H1 (cell line): ENCODE data around the gene CGNL1. TPM values are rescaled to one million over a fixed set of nuclear protein-coding genes. Genes with fewer than 3 reads are reported as not detected.

ENCODE experiments used
- CTCF ChIA-PET: fragments of 300-600 bp; sonication (Branson Sonifier 250); formaldehyde crosslinking; loops from one replicate; lab custom pipeline; 2021; ENCODE audit not compliant: partially characterized antibody; lab: Charles Lee
- POLR2A ChIA-PET: fragments of 300-600 bp; sonication (Branson Sonifier 250); formaldehyde crosslinking; loops from one replicate; lab custom pipeline; 2021; ENCODE audit warnings: inconsistent platforms; ENCODE audit not compliant: partially characterized antibody; lab: Charles Lee
- DNase-seq, 2 experiments: peaks; one replicate each; pipeline versions ENCODE4 v3.0.0 to v3.0.0-alpha.2; 2010 to 2022; ENCODE audit warnings: low spot score in 2 of 2, low read depth in 1 of 2, mixed read lengths in 1 of 2
- FAIRE-seq: peaks from 2 replicates; lab custom pipeline; 2011; peaks lifted over from hg19 to GRCh38; lab: Jason Lieb, UNC
- H2AFZ ChIP-seq: 2 replicates; pipeline ENCODE4 v1.8.1; 2012; ENCODE audit warnings: low read length, inconsistent platforms
- H2AK5ac ChIP-seq: 2 replicates; pipeline ENCODE4 v1.6.1; 2013; ENCODE audit warnings: low read depth, low read length
- H2BK120ac ChIP-seq: replicated peaks from 2 replicates; pipeline ENCODE3; 2013; ENCODE audit warnings: low read depth, low read length, inconsistent platforms
- H2BK12ac ChIP-seq: 2 replicates; pipeline ENCODE4 v1.6.1; 2013; ENCODE audit warnings: low read depth, low read length
- H2BK15ac ChIP-seq: 2 replicates; pipeline ENCODE4 v1.6.1; 2013; ENCODE audit warnings: low read length
- H2BK20ac ChIP-seq: 2 replicates; pipeline ENCODE4 v1.6.1; 2013; ENCODE audit warnings: low read length
- H2BK5ac ChIP-seq: 2 replicates; pipeline ENCODE4 v1.6.1; 2013; ENCODE audit warnings: low read depth, low read length
- H3K14ac ChIP-seq: 2 replicates; pipeline ENCODE4 v1.6.1; 2013; ENCODE audit warnings: inconsistent platforms; ENCODE audit not compliant: insufficient read length
- H3K18ac ChIP-seq: 2 replicates; pipeline ENCODE4 v1.6.1; 2013; ENCODE audit warnings: low read length; ENCODE audit errors: extremely low read depth
- H3K23ac ChIP-seq: 2 replicates; pipeline ENCODE4 v1.6.1; 2013; ENCODE audit warnings: inconsistent platforms; ENCODE audit not compliant: insufficient read length
- H3K23me2 ChIP-seq: 2 replicates; pipeline ENCODE4 v1.6.1; 2013; ENCODE audit warnings: low read depth, low read length
- H3K27ac ChIP-seq: 2 replicates; pipeline ENCODE4 v1.6.1; 2011; ENCODE audit warnings: low read depth, low read length, inconsistent platforms
- H3K27me3 ChIP-seq, 4 experiments: replicated peaks in 1 of 4; 1 replicate in 1 of 4; 2 replicates in 3 of 4; pipeline versions ENCODE4 v1.6.1 to v1.8.1; 2011 to 2013; ENCODE audit warnings: low read length in 3 of 4, mild to moderate bottlenecking in 3 of 4, inconsistent platforms in 2 of 4, mixed read lengths in 2 of 4, moderate library complexity in 1 of 4; ENCODE audit not compliant: control insufficient read depth in 3 of 4, insufficient read depth in 3 of 4; ENCODE audit errors: extremely low read depth in 1 of 4
- H3K36me3 ChIP-seq, 4 experiments: 2 replicates each; pipeline versions ENCODE4 v1.6.1 to v1.8.1; 2011 to 2013; ENCODE audit warnings: mild to moderate bottlenecking in 4 of 4, low read length in 3 of 4, moderate library complexity in 2 of 4, control low read depth in 1 of 4, inconsistent platforms in 1 of 4; ENCODE audit not compliant: insufficient read depth in 4 of 4, control insufficient read depth in 2 of 4
- H3K4ac ChIP-seq: replicated peaks from 2 replicates; pipeline ENCODE3; 2013; ENCODE audit warnings: low read length, low read depth, mixed read lengths, inconsistent platforms; ENCODE audit not compliant: insufficient read length
- H3K4me1 ChIP-seq, 4 experiments: replicated peaks in 1 of 4; 1 replicate in 1 of 4; 2 replicates in 3 of 4; pipeline versions ENCODE4 v1.6.1 to v1.8.1; 2011 to 2013; ENCODE audit warnings: low read length in 3 of 4, inconsistent platforms in 2 of 4, mixed read lengths in 1 of 4; ENCODE audit not compliant: insufficient read depth in 4 of 4, control insufficient read depth in 3 of 4
- H3K4me2 ChIP-seq, 2 experiments: 2 replicates each; pipeline versions ENCODE4 v1.6.1 to v1.8.1; 2011 to 2013; ENCODE audit warnings: low read depth in 2 of 2, low read length in 2 of 2, control low read depth in 1 of 2, inconsistent platforms in 1 of 2, mild to moderate bottlenecking in 1 of 2; ENCODE audit not compliant: insufficient read depth in 1 of 2
- H3K4me3 ChIP-seq, 4 experiments: fragments of 200-600, 300-600 bp in 1 of 4; sonication (generic), shearing (Covaris generic), sonication (Bioruptor Twin) in 1 of 4; 2 replicates each; pipeline versions ENCODE4 v1.5.1 to v1.8.1; 2011 to 2016; ENCODE audit warnings: low read length in 4 of 4, low read depth in 3 of 4, control low read depth in 2 of 4, inconsistent platforms in 2 of 4, mild to moderate bottlenecking in 2 of 4, mixed read lengths in 1 of 4, moderate library complexity in 1 of 4; ENCODE audit not compliant: insufficient read depth in 2 of 4; ENCODE audit errors: extremely low read depth in 1 of 4
- H3K56ac ChIP-seq: replicated peaks from 2 replicates; pipeline ENCODE3; 2013; ENCODE audit warnings: low read depth, mild to moderate bottlenecking, mixed read lengths, low read length, inconsistent platforms; ENCODE audit not compliant: insufficient read length
- H3K79me1 ChIP-seq: 2 replicates; pipeline ENCODE4 v1.6.1; 2013; ENCODE audit warnings: low read depth, low read length, control low read depth
- H3K79me2 ChIP-seq, 2 experiments: 2 replicates each; pipeline versions ENCODE4 v1.6.1 to v1.8.1; 2012 to 2013; ENCODE audit warnings: low read length in 2 of 2, mild to moderate bottlenecking in 2 of 2, inconsistent platforms in 1 of 2; ENCODE audit not compliant: insufficient read depth in 2 of 2, control insufficient read depth in 1 of 2
- H3K9ac ChIP-seq, 4 experiments: replicated peaks in 1 of 4; 1 replicate in 1 of 4; 2 replicates in 3 of 4; pipeline versions ENCODE4 v1.6.1 to v1.8.1; 2011 to 2013; ENCODE audit warnings: low read depth in 3 of 4, low read length in 3 of 4, control low read depth in 2 of 4, mild to moderate bottlenecking in 2 of 4, moderate library complexity in 2 of 4, inconsistent platforms in 1 of 4; ENCODE audit errors: extremely low read depth in 1 of 4
- H3K9me3 ChIP-seq, 2 experiments: 2 replicates each; pipeline versions ENCODE4 v1.6.1 to v1.8.1; 2012 to 2013; ENCODE audit warnings: mild to moderate bottlenecking in 2 of 2, moderate library complexity in 2 of 2, control low read depth in 1 of 2, inconsistent platforms in 1 of 2, low read depth in 1 of 2, low read length in 1 of 2, mixed read lengths in 1 of 2; ENCODE audit not compliant: insufficient read depth in 2 of 2
- H4K20me1 ChIP-seq, 2 experiments: replicated peaks in 1 of 2; 2 replicates each; pipeline versions ENCODE3 to v1.8.1; 2011 to 2013; ENCODE audit warnings: inconsistent platforms in 2 of 2, low read length in 2 of 2, mild to moderate bottlenecking in 1 of 2; ENCODE audit not compliant: insufficient read depth in 2 of 2, control insufficient read depth in 1 of 2
- H4K5ac ChIP-seq: 2 replicates; pipeline ENCODE4 v1.6.1; 2013; ENCODE audit warnings: low read length, low read depth, mixed read lengths, inconsistent platforms; ENCODE audit not compliant: insufficient read length
- H4K8ac ChIP-seq: 2 replicates; pipeline ENCODE4 v1.8.0; 2013; ENCODE audit warnings: mild to moderate bottlenecking, moderate library complexity, low read length, inconsistent platforms; ENCODE audit not compliant: insufficient read depth; ENCODE audit errors: extremely low read depth
- H4K91ac ChIP-seq: replicated peaks from 2 replicates; pipeline ENCODE3; 2013; ENCODE audit warnings: low read length, mixed read lengths, inconsistent platforms; ENCODE audit not compliant: insufficient read length
- BACH1 ChIP-seq: IDR thresholded peaks from 2 replicates; pipeline ENCODE4 v1.6.1; 2012; ENCODE audit warnings: low read length, improper control_type of control experiment
- GTF2F1 ChIP-seq: IDR thresholded peaks from 2 replicates; pipeline ENCODE4 v1.6.1; 2012; ENCODE audit warnings: low read depth, low read length, improper control_type of control experiment, borderline replicate concordance
- MAFK ChIP-seq: IDR thresholded peaks from 2 replicates; pipeline ENCODE4 v1.6.1; 2012; ENCODE audit warnings: low read depth, mild to moderate bottlenecking, improper control_type of control experiment, low read length
- NANOG ChIP-seq: IDR thresholded peaks from 2 replicates; pipeline ENCODE4 v1.6.1; 2011; ENCODE audit warnings: low read length, low read depth, mild to moderate bottlenecking, inconsistent platforms; ENCODE audit not compliant: insufficient read depth, poor library complexity, severe bottlenecking
- NRF1 ChIP-seq: IDR thresholded peaks from 2 replicates; pipeline ENCODE4 v1.6.1; 2011; ENCODE audit warnings: mild to moderate bottlenecking, low read depth, low read length, improper control_type of control experiment
- RAD21 ChIP-seq, 2 experiments: IDR thresholded peaks in 1 of 2; conservative IDR thresholded peaks in 1 of 2; 2 replicates each; pipeline ENCODE4 v1.6.1; 2011; ENCODE audit warnings: low read depth in 2 of 2, low read length in 2 of 2, improper control_type of control experiment in 1 of 2, inconsistent platforms in 1 of 2, mild to moderate bottlenecking in 1 of 2, moderate library complexity in 1 of 2
- SP1 ChIP-seq: IDR thresholded peaks from 2 replicates; pipeline ENCODE4 v1.6.1; 2011; ENCODE audit warnings: low read depth, low read length
- SP2 ChIP-seq: IDR thresholded peaks from 2 replicates; pipeline ENCODE4 v1.6.1; 2012; ENCODE audit warnings: mild to moderate bottlenecking, low read length, inconsistent platforms
- TBP ChIP-seq: IDR thresholded peaks from 2 replicates; pipeline ENCODE4 v1.6.1; 2011; ENCODE audit warnings: low read depth, low read length, improper control_type of control experiment
- WGBS, 2 experiments: shearing (Covaris generic) in 1 of 2; methylation state at CpG; one replicate each; pipeline versions ENCODE4 v1.1.6 to v1.1.7; 2013 to 2015; ENCODE audit warnings: low lambda C conversion rate in 2 of 2, mixed read lengths in 2 of 2, inconsistent platforms in 1 of 2, low coverage in 1 of 2, missing lambda C conversion rate in 1 of 2; ENCODE audit not compliant: insufficient replicate concordance in 2 of 2, insufficient coverage in 1 of 2, insufficient read length in 1 of 2; ENCODE audit errors: extremely low coverage in 1 of 2, missing lambda C conversion rate in 1 of 2; 5-methylcytosine and 5-hydroxymethylcytosine counted together
- polyA plus RNA-seq, 7 experiments: library from polyadenylated mRNA; depleted of rRNA in 3 of 7; stranded (reverse) in 5 of 7; unstranded in 2 of 7; fragments of >200 nt in 5 of 7; fragments of 200-250 nt in 2 of 7; gene quantifications; 1 replicate in 5 of 7; 2 replicates in 1 of 7; 4 replicates in 1 of 7; pipeline versions ENCODE4 v1.2.1 to v1.2.3, GENCODE V29; 2011 to 2013; ENCODE audit warnings: missing spikeins in 2 of 7, mixed read lengths in 2 of 7
- total RNA-seq: library from RNA; stranded (reverse); fragmentation: NEBNext Ultra II Directional; extraction: Animal tissue kit (Norgen Biotek cat#: 25700); gene quantifications from 2 replicates; pipeline ENCODE4 v1.2.1, GENCODE V29; 2021
- TF ChIP-seq, protein P1 (sequence below), 3 experiments: IDR thresholded peaks; 1 replicate in 2 of 3; 2 replicates in 1 of 3; pipeline versions ENCODE4 v1.5.1 to v1.6.1; 2011; ENCODE audit warnings: low read length in 3 of 3, mild to moderate bottlenecking in 3 of 3, inconsistent platforms in 2 of 3, low read depth in 1 of 3, moderate library complexity in 1 of 3; ENCODE audit not compliant: insufficient read depth in 1 of 3; ENCODE audit errors: control extremely low read depth in 1 of 3

CGNL1 gene
- total and polyA plus RNA-seq, 2 of the 8 experiments (the other 6 are each of a cell fraction or from before 2014, with no cell fraction given): 21.8 to 75.6 TPM

- H2AFZ ChIP-seq: no peak overlapping the region
- H3K27ac ChIP-seq: no peak overlapping the region
- H2BK12ac ChIP-seq: no peak overlapping the region
- no peak overlapping the region for H3K23ac ChIP-seq
- no peak overlapping the region for H3K4me2 ChIP-seq
- no peaks in the 10 kb centered on the region for H3K36me3 ChIP-seq
- H3K9me3 ChIP-seq: no peaks in the 10 kb centered on the region
- no peaks in the 10 kb centered on the region; a peak in 1 of 4 replicates for H3K79me2 ChIP-seq
- ChIA-PET POLR2A (interaction anchor here (1.7 kb wide), 1 partner anchor 46 kb away, joined by 3 read pairs; no protein-coding TSS in a partner anchor), CTCF (interaction anchor here (0.6 to 8.2 kb wide), 32 partner anchors 8 to 566 kb away, joined by 3 to 170 read pairs (median 5); partner anchors contain the start of gene CGNL1)
- H4K91ac ChIP-seq: no peak overlapping the region
- no peak overlapping the region for H3K9ac ChIP-seq
- FAIRE-seq: no peak
- WGBS, 2 experiments: 86% methylated on average over 6 of the region's 6 CpGs; no CpG with 5 or more reads in 1 of the 2 experiments
- H3K18ac ChIP-seq: no peak overlapping the region
- H3K4ac ChIP-seq: no peak overlapping the region
- no peaks in the 10 kb centered on the region for H3K27me3 ChIP-seq
- peaks cover 4 to 5% of the 10 kb centered on the region in 2 experiments for H4K20me1 ChIP-seq
- no peak overlapping the region for H3K14ac ChIP-seq
- no peaks in the 10 kb centered on the region; the same call in 1 of the 2 replicates for H3K23me2 ChIP-seq
- H3K4me3 ChIP-seq: no peak overlapping the region
- H2BK20ac ChIP-seq: no peak overlapping the region
- DNase-seq: peak in 1 of 2 experiments; percentile 66
- no peak overlapping the region for H2BK15ac ChIP-seq
- no peak overlapping the region for H2BK120ac ChIP-seq
- H3K56ac ChIP-seq: no peak overlapping the region
- peaks cover 0 to 5% (median 2%) of the 10 kb centered on the region in 4 experiments for H3K4me1 ChIP-seq
- no peaks in the 10 kb centered on the region; the same call in 1 of the 2 replicates for H3K79me1 ChIP-seq
- no peak overlapping the region for H2BK5ac ChIP-seq
- H4K8ac ChIP-seq: no peak overlapping the region
- H2AK5ac ChIP-seq: no peak overlapping the region
- no peak overlapping the region for H4K5ac ChIP-seq
- TF ChIP-seq GTF2F1 (no peak), BACH1 (no peak), TBP (no peak), SP1 (no peak), MAFK (no peak), NANOG (no peak), NRF1 (no peak), RAD21 (IDR thresholded peaks at IDR 0.05 in 1 of 2, conservative IDR thresholded peaks at IDR 0.05 in 1 of 2; ENCODE audit: low read depth in 2 of 2, low read length in 2 of 2) (peak; percentile 58 to 70), SP2 (no peak)
- TF ChIP-seq, protein P1, sequence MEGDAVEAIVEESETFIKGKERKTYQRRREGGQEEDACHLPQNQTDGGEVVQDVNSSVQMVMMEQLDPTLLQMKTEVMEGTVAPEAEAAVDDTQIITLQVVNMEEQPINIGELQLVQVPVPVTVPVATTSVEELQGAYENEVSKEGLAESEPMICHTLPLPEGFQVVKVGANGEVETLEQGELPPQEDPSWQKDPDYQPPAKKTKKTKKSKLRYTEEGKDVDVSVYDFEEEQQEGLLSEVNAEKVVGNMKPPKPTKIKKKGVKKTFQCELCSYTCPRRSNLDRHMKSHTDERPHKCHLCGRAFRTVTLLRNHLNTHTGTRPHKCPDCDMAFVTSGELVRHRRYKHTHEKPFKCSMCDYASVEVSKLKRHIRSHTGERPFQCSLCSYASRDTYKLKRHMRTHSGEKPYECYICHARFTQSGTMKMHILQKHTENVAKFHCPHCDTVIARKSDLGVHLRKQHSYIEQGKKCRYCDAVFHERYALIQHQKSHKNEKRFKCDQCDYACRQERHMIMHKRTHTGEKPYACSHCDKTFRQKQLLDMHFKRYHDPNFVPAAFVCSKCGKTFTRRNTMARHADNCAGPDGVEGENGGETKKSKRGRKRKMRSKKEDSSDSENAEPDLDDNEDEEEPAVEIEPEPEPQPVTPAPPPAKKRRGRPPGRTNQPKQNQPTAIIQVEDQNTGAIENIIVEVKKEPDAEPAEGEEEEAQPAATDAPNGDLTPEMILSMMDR (IDR thresholded peaks at IDR 0.05; ENCODE audit: control extremely low read depth in 1 of 3, insufficient read depth in 1 of 3, low read depth in 1 of 3, low read length in 3 of 3): peak; percentile 65 to 81 (median 73)
Measured at GRCh38 chr15:57503051-57503702, 126.9 kb downstream of the CGNL1 start.
